OCI-LY3 (cell line): ENCODE measurements around the gene HOXC5.
A peak's percentile ranks its signal among the peaks of the same experiment; 100 is the strongest.

Source experiments
- H2AFZ ChIP-seq: fragments of 200-600, 300-600 bp; shearing (Covaris generic); 2 replicates; pipeline ENCODE4 v1.6.0; 2014; ENCODE audit warnings: antibody characterized with exemption, low read depth, low read length
- H3K27ac ChIP-seq: fragments of 200-600, 300-600 bp; sonication (generic); 2 replicates; pipeline ENCODE4 v1.5.1; 2014; ENCODE audit warnings: mild to moderate bottlenecking, low read length, moderate library complexity, mixed read lengths
- H3K27me3 ChIP-seq: fragments of 200-600, 300-600 bp; sonication (generic); 2 replicates; pipeline ENCODE4 v1.6.1; 2014; ENCODE audit warnings: low read depth, low read length, mixed read lengths
- H3K36me3 ChIP-seq: fragments of 200-600, 300-600 bp; sonication (generic); replicated peaks from 2 replicates; pipeline ENCODE3; 2014; ENCODE audit warnings: low read depth, low read length, mixed read lengths
- H3K4me1 ChIP-seq: fragments of 300-600, 200-600 bp; sonication (generic); 2 replicates; pipeline ENCODE4 v1.6.1; 2014; ENCODE audit warnings: low read length, mixed read lengths
- H3K4me2 ChIP-seq: fragments of 200-600, 300-600 bp; sonication (generic); 2 replicates; pipeline ENCODE4 v1.6.1; 2014; ENCODE audit warnings: low read length, mixed read lengths
- H3K4me3 ChIP-seq: fragments of 300-600, 200-600 bp; sonication (generic); 2 replicates; pipeline ENCODE4 v1.5.1; 2014; ENCODE audit warnings: antibody characterized with exemption, mild to moderate bottlenecking, low read length, moderate library complexity
- H3K79me2 ChIP-seq: fragments of 300-600, 200-600 bp; shearing (Covaris generic); 2 replicates; pipeline ENCODE4 v1.6.1; 2014; ENCODE audit warnings: mild to moderate bottlenecking, low read length, mixed read lengths
- H3K9ac ChIP-seq: fragments of 300-600, 200-600 bp; shearing (Covaris generic); 2 replicates; pipeline ENCODE4 v1.6.0; 2014; ENCODE audit warnings: mild to moderate bottlenecking, low read length, moderate library complexity
- H3K9me3 ChIP-seq: fragments of 200-600, 300-600 bp; shearing (Covaris generic); 2 replicates; pipeline ENCODE4 v1.6.1; 2014; ENCODE audit warnings: low read length, mixed read lengths; ENCODE audit not compliant: insufficient read depth
- H4K20me1 ChIP-seq: fragments of 200-600, 300-600 bp; sonication (generic); 2 replicates; pipeline ENCODE4 v1.6.1; 2016; ENCODE audit warnings: low read length, mixed read lengths; ENCODE audit not compliant: insufficient read depth
- CTCF ChIP-seq: fragments of 200-600, 300-600 bp; sonication (generic); IDR thresholded peaks from 2 replicates; pipeline ENCODE4 v1.5.1; 2014; ENCODE audit warnings: antibody characterized with exemption, low read length, low read depth
- EZH2phosphoT487 ChIP-seq: fragments of 200-600 bp; shearing (Covaris generic); IDR thresholded peaks from 2 replicates; pipeline ENCODE4 v1.6.1; 2018; ENCODE audit warnings: antibody characterized with exemption, mixed run types, low read depth

The HOXC5 gene

GRCh38 chr12:54001283-54002187, 31.3 kb upstream of the HOXC5 start:
- Histone ChIP-seq H3K9me3 (no peaks in the 10 kb centered on the region), H4K20me1 (no peaks in the 10 kb centered on the region), H3K27me3 (peaks cover 8% of the 10 kb centered on the region), H3K27ac (no peak overlapping the region), H3K36me3 (no peaks in the 10 kb centered on the region), H3K4me3 (no peak overlapping the region), H3K4me2 (no peak overlapping the region), H2AFZ (no peak overlapping the region), H3K79me2 (no peaks in the 10 kb centered on the region), H3K9ac (no peak overlapping the region), H3K4me1 (peaks cover 22% of the 10 kb centered on the region)
- no peak for TF ChIP-seq CTCF
- TF ChIP-seq EZH2phosphoT487 = no peak

- TF ChIP-seq CTCF (no peak), EZH2phosphoT487 (no peak)
- H3K27me3 ChIP-seq = peaks cover 17% of the 10 kb centered on the region
Measured at GRCh38 chr12:54002278-54002914, 30.5 kb upstream of the HOXC5 start.

GRCh38 chr12:54002915-54003389, 29.9 kb upstream of the HOXC5 start:
- no peaks in the 10 kb centered on the region for H4K20me1 ChIP-seq
- no peak overlapping the region for H3K9ac ChIP-seq
- no peak overlapping the region for H2AFZ ChIP-seq
- H3K79me2 ChIP-seq = no peaks in the 10 kb centered on the region
- H3K36me3 ChIP-seq = no peaks in the 10 kb centered on the region
- TF ChIP-seq EZH2phosphoT487 = no peak
- TF ChIP-seq CTCF = no peak
- H3K4me1 ChIP-seq = peaks cover 23% of the 10 kb centered on the region
- H3K4me3 ChIP-seq = no peak overlapping the region
- no peak overlapping the region for H3K27ac ChIP-seq
- H3K27me3 ChIP-seq = peaks cover 22% of the 10 kb centered on the region
- H3K9me3 ChIP-seq = no peaks in the 10 kb centered on the region
- no peak overlapping the region for H3K4me2 ChIP-seq

More at GRCh38 chr12:54002278-54002914, 30.5 kb upstream of the HOXC5 start:
- H3K9me3 ChIP-seq = no peaks in the 10 kb centered on the region
- no peak overlapping the region for H3K27ac ChIP-seq
- H3K4me2 ChIP-seq = no peak overlapping the region
- peaks cover 23% of the 10 kb centered on the region for H3K4me1 ChIP-seq
- no peaks in the 10 kb centered on the region for H3K36me3 ChIP-seq
- H3K4me3 ChIP-seq = no peak overlapping the region
- no peaks in the 10 kb centered on the region for H4K20me1 ChIP-seq
- no peak overlapping the region for H2AFZ ChIP-seq
- no peaks in the 10 kb centered on the region for H3K79me2 ChIP-seq
- H3K9ac ChIP-seq = no peak overlapping the region

- H3K27ac ChIP-seq = no peak overlapping the region
- no peaks in the 10 kb centered on the region for H3K79me2 ChIP-seq
- peak overlapping the region; percentile 13; the same call in 1 of the 2 replicates for H3K4me2 ChIP-seq
- no peaks in the 10 kb centered on the region for H3K36me3 ChIP-seq
- TF ChIP-seq EZH2phosphoT487 (no peak), CTCF (no peak)
- no peaks in the 10 kb centered on the region for H4K20me1 ChIP-seq
- no peaks in the 10 kb centered on the region for H3K9me3 ChIP-seq
- peaks cover 26% of the 10 kb centered on the region for H3K4me1 ChIP-seq
- peaks cover 27% of the 10 kb centered on the region for H3K27me3 ChIP-seq
- 0 out of 2 replicates have a peak overlapping the region, but pooled peaks have one; percentile 1 for H2AFZ ChIP-seq
- no peak overlapping the region for H3K9ac ChIP-seq
- H3K4me3 ChIP-seq = no peak overlapping the region
Measured at GRCh38 chr12:54003625-54004024, 29.2 kb upstream of the HOXC5 start.
